ENCODE measurements around the gene MANF. TPM values are rescaled to one million over a fixed set of nuclear protein-coding genes. Genes with fewer than 3 reads are reported as not detected.

Gene MANF
- total RNA-seq, 3 donors from 2014 or later, result 34.2 to 80.6 (median 40.0) TPM

GRCh38 chr3:51397392-51397791 lies 12.3 kb downstream of the MANF start:
- Histone ChIP-seq H3K36me3 (no peaks in the 10 kb centered on the region), H3K4me1 (peaks cover 3 to 4% of the 10 kb centered on the region in 2 donors), H3K4me3 (no peak overlapping the region), H3K27me3 (no peaks in the 10 kb centered on the region), H3K27ac (peak overlapping the region in 1 of 2 donors; percentile 10), H3K9me3 (no peaks in the 10 kb centered on the region)
- intact Hi-C loops (cut with DNase I; ENCODE audit: low total_unique reads), result loop anchor here (10.0 kb wide), 1 partner anchor 823 kb away; no protein-coding TSS in a partner anchor
- no peak for DNase-seq (ENCODE audit: low spot score in 2 of 2)
- no peak for TF ChIP-seq POLR2A (IDR thresholded peaks at IDR 0.05)
- TF ChIP-seq CTCF (IDR thresholded peaks at IDR 0.05), result no peak
- no peak for TF ChIP-seq POLR2AphosphoS5 (IDR thresholded peaks at IDR 0.05)

DNA sequence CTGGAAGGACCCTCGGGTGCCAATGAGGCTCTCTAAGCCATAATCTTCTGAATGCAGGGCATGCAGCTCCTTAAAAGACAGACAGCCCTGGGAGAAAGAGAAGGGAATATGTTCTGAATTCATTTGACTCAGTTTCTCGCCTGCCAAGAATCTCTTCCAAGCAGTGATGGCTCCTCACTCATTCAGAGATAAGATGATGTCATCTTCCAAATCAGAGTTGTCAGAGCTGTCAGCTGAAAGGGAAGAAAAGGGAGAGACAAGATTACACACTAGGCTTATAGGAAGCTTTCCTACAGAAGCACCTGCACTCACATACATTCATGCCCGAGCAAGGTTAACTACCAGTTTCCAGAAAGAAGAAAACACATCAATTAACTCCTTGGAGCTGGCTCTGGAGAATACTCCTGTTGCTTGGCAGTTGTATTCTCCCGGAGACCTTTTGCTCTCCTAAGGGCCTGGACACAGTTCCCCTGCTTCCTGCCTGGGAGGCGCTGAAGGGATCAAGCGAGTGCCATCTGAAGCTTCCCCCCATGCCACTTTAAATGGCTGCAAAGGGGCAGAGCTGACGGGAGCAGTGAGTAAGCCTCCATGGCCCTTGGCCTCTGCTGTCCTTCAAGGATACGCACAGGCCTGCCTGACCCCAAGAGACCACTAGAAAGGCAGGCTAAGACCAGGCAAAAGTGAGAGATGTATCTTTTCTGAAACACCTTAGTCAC lies 13.7 kb downstream of the MANF start:
- intact Hi-C loops (cut with DNase I; ENCODE audit: low total_unique reads), result loop anchor here (10.0 kb wide), 1 partner anchor 824 kb away; no protein-coding TSS in a partner anchor
- Histone ChIP-seq H3K4me1 (peaks cover 0 to 3% of the 10 kb centered on the region in 2 donors), H3K27me3 (no peaks in the 10 kb centered on the region), H3K27ac (no peak overlapping the region), H3K36me3 (no peaks in the 10 kb centered on the region), H3K9me3 (no peaks in the 10 kb centered on the region), H3K4me3 (no peak overlapping the region)
- TF ChIP-seq POLR2A (IDR thresholded peaks at IDR 0.05), result no peak
- TF ChIP-seq POLR2AphosphoS5 (IDR thresholded peaks at IDR 0.05), result no peak
- no peak for TF ChIP-seq CTCF (IDR thresholded peaks at IDR 0.05)
- DNase-seq (ENCODE audit: low spot score in 2 of 2), result no peak

DNA sequence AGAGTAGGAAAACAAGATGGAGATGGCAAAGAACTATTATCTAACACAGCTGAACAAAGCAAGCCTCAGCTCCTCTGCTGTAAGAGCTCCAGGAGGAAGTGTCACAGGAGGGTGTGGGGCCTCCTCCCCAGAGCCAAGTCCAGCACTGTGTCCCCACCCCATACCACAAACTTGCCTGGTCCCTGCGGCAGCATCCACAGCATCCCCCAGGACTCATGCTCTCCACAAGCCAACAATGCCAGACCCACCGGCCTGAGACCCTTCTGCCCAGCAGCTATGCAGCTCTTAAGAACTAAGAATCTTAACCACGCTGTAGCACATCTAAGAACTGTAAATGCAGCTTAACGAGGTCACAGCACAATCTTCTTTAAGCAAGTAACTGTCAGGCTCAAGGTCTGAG lies 15.1 kb downstream of the MANF start:
- H3K27me3 ChIP-seq, result no peaks in the 10 kb centered on the region
- H3K36me3 ChIP-seq, result no peaks in the 10 kb centered on the region
- DNase-seq (ENCODE audit: low spot score in 2 of 2), result no peak

GRCh38 chr3:51401735-51402134 lies 16.6 kb downstream of the MANF start:
- intact Hi-C loops (cut with DNase I; ENCODE audit: low total_unique reads), result no loop called here
- Histone ChIP-seq H3K4me1 (no peaks in the 10 kb centered on the region), H3K9me3 (no peaks in the 10 kb centered on the region), H3K27me3 (no peaks in the 10 kb centered on the region), H3K36me3 (no peaks in the 10 kb centered on the region), H3K4me3 (no peak overlapping the region), H3K27ac (no peak overlapping the region)
- DNase-seq (ENCODE audit: low spot score in 2 of 2), result no peak
- no peak for TF ChIP-seq POLR2A (IDR thresholded peaks at IDR 0.05)

More for the DNA sequence above, 15.1 kb downstream of the MANF start:
- Histone ChIP-seq H3K4me3 (no peak overlapping the region), H3K4me1 (peaks cover 0 to 3% of the 10 kb centered on the region in 2 donors), H3K27ac (no peak overlapping the region), H3K9me3 (no peaks in the 10 kb centered on the region)
- TF ChIP-seq CTCF (IDR thresholded peaks at IDR 0.05) (no peak), POLR2AphosphoS5 (IDR thresholded peaks at IDR 0.05) (no peak), POLR2A (IDR thresholded peaks at IDR 0.05) (no peak)
- intact Hi-C loops (cut with DNase I; ENCODE audit: low total_unique reads), result no loop called here

- no peaks in the 10 kb centered on the region for H3K27me3 ChIP-seq
- no peak for TF ChIP-seq POLR2AphosphoS5 (IDR thresholded peaks at IDR 0.05)
- no peak for TF ChIP-seq POLR2A (IDR thresholded peaks at IDR 0.05)
- TF ChIP-seq CTCF (IDR thresholded peaks at IDR 0.05), result no peak
- H3K4me3 ChIP-seq, result no peak overlapping the region
- no peak for DNase-seq (ENCODE audit: low spot score in 2 of 2)
- H3K36me3 ChIP-seq, result no peaks in the 10 kb centered on the region
- intact Hi-C loops (cut with DNase I; ENCODE audit: low total_unique reads), result no loop called here
- H3K27ac ChIP-seq, result no peak overlapping the region
- no peaks in the 10 kb centered on the region for H3K4me1 ChIP-seq
- no peaks in the 10 kb centered on the region for H3K9me3 ChIP-seq
Observed at GRCh38 chr3:51403675-51404074, 18.6 kb downstream of the MANF start.
